Measurements from ENCODE around the gene DPP6. TPM values are rescaled to one million over a fixed set of nuclear protein-coding genes. Genes with fewer than 3 reads are reported as not detected.

The DPP6 gene
- total RNA-seq, 1 experiment from 2014 or later, result 0.91 TPM

DNA sequence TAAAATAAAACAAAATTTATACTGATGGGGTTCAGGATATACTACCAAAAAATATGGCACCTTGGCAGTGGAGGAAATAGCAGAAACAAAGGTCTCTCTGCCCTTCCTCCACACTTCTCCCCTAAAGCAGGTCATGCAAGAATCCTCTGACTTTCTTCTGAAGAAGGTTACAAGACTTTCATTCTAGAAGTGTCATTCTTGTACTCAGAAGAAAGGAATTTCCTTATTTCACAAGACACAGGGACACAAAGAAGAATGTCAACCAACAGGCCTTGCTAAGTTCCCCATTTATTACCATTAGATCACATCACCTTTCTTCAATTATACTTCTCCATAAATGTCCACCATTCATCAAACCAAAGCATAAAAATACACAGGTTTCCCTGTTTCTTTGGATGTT, 480.6 kb downstream of the DPP6 start:
- DNase-seq (ENCODE audit: low read depth), result no peak

DNA sequence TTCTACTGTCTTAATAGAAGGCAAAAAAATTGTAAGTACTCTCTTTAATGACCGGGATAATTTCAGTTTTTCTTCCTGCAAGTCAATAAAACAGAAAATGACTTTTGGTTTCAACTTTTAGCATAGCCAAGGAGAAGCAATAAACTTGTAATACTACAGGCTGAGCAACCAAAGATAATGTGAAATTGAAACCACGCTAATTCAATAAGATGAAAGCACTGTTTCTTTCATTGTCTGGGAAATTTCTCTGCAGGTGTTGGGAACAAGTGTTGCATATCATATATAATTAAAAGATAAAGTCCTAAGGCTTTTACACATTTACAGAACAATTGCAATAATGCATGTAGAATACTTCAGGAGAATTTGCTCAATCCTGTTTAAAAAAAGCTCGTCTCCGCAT, 488.4 kb downstream of the DPP6 start:
- DNase-seq (ENCODE audit: low read depth), result no peak

DNA sequence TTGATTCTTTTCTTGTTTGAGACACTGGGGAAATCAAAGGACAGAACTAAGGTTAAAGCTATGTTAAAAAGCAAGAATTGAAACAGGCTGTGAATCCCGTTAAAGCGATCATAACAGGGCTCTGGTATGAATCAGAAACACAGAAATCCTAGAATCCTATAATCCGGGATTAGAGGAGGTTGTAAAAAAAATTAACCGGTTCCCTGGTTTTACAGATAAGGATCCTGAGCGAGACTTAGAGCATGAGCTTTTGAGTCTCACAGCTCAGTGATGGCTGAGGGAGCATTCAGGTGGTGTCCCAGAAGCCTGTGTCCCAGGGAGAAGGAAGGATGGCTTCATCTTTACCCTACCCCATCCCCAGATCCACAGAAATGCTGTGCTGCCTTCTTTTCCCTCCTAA, 489.4 kb downstream of the DPP6 start:
- DNase-seq (ENCODE audit: low read depth), result no peak

DNA sequence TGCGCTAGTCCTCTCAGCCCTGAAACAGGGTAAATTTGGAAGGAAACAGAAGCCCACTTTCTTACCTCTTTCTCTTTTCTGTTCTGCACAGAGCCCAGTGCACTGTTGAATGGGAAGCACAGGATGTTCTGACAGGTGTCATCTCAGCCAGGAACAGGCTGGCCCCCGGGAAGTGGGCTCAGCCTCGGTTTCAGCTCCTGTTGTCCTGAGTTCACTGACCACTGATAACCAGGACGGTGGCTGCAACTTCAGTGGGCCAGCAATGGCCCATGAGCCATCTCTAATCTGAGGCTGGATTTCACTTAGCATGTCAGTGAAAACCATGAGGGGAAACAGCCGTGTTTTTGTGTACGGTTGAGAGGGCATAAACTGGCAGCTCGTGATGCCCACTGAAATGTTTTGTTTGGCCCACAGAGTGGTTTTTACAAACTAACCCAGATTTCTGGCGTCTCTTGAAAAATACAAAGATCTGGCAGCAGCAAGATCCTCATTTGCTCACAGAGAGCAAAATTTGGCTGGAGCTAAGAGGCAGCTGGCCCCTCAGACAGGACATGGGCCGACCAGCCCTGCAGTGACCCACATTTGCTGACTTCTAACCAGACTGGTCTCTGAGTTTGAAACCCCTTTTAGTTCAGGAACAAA, 494.9 kb downstream of the DPP6 start:
- no peak for DNase-seq (ENCODE audit: low read depth)

DNA sequence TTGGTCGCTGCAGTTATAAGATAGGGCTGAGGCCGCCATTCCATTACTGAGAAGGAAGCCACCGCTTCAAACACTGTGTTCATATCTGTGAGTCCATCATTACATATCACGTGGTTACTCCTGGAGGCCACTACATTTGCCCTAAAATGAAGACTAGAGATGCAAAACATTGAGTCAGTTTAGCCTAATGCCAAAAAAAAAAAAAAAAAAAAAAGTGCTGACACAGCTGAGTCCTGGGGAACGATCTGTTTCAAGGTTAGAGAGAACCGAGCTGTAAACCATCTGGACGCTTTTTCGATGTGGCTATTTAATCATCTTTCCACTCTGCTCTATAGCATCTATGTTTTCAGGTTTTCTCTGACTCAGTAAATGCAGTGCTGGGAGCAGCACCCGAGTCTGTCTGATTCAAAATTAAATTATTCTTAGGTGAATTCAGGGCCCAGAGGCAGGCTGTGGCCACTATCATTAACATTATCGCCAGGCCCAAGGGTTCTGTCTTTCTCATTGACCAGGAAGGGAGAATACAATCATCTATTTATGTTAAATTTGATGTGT, 501.6 kb downstream of the DPP6 start:
- no peak for DNase-seq (ENCODE audit: low read depth)

DNA sequence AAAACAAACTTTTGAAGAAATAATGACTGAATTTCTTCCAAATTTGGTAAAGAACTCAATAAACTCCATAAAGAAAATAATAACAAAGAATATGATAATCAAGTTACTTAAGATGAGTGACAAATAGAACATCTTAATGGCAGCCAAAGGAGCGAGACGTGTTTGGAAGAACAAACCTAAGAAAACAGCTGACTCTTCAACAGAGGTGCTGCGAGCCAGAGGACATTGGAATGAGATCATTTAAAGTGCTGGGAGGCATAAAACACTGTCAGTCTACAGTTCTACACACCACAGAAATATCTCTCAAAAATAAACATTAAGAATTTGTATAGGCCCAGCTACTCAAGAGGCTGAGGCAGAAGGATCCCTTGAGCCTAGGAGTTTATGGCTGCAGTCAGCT, 507.3 kb downstream of the DPP6 start:
- DNase-seq (ENCODE audit: low read depth), result no peak

DNA sequence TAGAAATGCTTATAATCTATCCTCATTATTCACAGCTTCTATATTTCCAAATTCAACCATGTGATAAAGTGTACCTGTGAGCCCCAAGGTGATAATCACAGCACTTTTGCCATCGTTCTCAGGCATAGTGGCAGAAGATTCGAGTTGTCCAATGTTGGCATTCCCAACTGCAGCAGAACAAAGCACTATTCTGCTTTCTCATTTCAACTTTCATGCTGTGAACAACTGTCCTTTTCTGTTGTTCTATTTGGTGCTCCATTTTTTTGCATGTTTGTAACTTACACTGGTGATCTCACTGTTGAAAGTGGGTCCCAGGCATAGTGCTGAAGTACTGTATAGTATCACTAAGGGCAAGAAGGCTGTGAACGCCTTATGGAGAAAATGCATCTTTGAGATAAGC, 512.5 kb downstream of the DPP6 start:
- DNase-seq (ENCODE audit: low read depth), result no peak

DNA sequence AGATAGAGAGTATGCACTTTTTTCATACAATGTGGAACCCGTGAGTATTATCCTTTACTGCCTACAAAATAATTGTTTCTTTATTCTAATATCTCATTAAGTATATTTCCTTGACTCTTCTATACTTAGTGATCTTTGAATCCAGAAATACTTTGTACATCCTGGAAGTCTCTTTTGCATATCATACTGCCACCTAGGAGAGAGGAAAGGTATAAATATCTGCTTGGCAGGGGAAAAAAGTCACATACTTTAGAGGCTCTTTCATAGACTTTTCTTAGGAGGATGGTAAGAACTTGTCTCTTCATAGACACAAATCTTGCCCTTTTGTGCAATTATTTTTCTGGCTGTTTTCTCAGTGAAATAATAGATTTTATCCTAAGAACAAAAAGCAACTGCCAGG, 514.7 kb downstream of the DPP6 start:
- no peak for DNase-seq (ENCODE audit: low read depth)

DNA sequence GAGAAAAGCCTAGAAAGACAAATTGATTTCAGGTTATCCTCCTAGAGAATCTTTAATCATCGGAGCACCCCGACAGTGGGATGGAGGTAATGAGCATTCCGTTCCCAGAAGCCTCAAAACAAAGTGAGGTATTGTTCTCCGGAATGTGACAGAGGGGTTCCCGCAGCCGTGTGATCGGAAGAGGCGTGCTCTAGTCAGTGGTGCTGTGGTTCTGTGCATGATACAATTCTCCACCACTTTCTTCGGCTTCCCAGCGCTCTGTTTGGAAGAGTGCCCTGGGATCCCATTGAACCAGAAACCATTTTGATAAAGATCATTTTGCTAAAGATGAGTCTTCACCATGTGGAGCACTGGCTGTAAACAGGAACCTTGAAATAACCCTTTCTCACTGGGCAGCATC, 516.1 kb downstream of the DPP6 start:
- peak; percentile 49 for DNase-seq (ENCODE audit: low read depth)

DNA sequence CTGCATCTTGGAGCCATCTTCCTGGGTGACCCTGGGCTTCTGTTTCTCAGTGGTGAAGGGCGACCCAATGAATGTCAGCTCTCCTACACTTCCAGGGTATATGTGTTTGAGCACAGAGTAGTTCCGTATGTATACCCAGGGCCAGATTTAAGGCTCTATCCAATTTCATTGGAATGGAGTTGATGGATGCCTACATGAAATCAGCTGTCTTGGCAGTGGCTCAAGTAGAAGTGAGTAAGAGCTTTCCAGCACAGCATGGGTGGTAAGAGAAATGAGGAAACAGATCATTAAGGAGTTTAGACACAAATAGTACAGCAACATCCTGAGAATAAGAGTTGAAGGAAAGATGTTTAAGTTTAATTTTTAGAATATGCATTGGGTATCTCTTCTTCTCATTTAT, 517.7 kb downstream of the DPP6 start:
- peak; percentile 56 for DNase-seq (ENCODE audit: low read depth)

DNA sequence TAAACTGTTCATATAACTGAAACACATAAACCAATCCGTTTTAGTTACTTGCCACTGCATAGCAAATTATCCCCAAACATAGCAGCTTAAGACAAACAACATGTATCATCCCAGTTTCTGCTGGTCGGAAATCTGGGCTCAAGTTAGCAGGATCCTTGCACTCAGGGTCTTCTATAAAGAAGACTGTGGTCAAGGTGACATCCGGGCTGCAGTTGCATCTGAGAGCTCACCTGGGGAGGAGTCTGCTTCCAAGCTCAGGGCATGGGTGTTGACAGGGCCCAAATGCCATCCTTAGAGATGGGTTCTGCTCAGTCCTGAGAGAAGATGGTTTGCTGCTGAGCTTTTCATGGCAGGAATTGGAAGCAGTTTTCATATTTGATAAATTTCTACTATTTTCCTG, 519.6 kb downstream of the DPP6 start:
- no peak for DNase-seq (ENCODE audit: low read depth)

DNA sequence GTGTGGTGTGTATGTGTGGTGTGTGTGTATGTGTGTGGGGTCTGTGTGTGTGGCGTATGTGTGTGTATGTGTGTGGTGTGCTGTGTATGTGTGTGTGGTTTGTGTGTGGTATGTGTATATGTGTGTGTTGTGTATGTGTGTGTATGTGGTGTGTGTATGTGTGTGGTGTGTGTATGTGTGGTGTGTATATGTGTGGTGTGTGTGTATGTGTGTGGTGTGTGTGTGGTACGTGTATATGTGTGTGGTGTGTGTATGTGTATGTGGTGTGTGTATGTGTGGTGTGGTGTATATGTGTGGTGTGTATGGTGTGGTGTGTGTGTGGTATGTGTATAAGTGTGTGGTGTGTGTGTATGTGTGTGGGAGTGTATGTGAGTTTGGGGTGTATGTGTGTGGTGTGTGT, 522.0 kb downstream of the DPP6 start:
- no peak for DNase-seq (ENCODE audit: low read depth)

DNA sequence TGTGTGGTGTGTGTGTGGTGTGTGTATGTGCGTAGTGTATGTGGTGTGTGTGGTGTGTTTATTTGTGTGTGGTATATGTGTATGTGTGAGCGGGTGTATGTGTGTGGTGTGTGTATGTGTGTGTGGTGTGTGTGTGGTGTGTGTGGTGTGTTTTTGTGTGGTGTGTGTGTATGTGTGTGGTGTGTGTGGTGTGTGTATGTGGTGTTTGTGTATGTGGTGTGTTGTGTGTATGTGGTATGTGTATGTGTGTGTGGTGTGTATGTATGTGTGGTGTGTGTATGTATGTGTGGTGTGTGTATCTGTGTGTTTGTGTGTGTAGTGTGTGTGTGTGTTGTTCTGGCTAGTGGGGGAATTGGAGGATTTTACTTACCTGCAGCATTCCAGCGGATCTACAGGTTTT, 523.3 kb downstream of the DPP6 start:
- DNase-seq (ENCODE audit: low read depth), result no peak

DNA sequence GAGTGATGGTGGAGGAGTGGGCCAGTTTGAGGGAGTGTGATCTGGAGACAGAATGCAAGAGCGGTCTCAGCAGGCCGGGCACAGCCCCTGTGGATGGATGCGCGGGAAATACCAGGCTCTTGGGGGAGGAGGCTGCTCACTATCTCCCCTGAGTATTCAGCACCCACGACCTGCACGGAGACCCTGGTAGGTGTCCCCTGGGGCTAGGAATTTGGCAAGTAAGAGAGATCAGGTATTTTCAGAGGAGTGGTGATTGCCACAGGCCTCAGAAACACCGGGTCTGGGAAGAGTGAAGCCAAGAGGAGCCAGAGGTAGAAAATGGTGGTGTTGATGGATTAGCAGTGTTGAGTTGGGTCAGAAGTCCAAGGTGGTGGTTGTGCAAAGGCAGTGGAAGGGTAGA, 524.4 kb downstream of the DPP6 start:
- DNase-seq (ENCODE audit: low read depth), result no peak

DNA sequence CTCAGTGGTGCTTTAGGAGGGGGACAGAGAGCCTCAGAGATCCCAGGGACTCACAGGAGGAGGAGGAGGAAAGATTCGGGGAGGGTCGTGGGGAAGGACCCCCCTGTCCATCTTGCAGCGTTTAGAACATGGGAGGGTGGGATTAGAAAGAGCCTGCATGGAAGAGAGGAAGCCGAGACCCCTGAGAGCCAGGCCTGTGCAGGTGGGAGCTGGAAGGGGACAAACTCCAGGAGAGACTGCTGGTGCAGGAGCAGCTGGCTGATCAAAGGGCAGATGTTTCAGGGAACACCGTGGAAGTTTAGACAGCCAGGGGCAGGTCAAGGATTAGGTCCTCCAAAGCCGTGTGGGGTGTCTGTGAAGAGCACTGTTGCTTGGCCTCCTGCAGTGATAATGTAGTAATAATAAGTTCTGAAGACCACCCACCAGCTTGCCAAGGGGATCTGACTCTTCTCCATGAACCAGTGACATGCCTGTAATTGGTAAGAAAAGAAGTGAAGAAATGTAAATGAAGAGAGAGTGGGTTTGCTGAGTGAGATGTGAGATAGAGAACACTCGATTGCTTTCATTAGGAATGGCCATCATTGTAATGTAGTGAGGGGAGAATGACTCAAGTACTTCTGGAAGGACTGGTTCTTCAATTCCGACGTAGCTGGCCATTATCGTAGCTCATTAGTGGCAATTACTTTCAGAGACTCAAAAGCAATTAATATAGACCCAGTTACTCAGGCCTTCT, 525.1 kb downstream of the DPP6 start:
- no peak for DNase-seq (ENCODE audit: low read depth)

DNA sequence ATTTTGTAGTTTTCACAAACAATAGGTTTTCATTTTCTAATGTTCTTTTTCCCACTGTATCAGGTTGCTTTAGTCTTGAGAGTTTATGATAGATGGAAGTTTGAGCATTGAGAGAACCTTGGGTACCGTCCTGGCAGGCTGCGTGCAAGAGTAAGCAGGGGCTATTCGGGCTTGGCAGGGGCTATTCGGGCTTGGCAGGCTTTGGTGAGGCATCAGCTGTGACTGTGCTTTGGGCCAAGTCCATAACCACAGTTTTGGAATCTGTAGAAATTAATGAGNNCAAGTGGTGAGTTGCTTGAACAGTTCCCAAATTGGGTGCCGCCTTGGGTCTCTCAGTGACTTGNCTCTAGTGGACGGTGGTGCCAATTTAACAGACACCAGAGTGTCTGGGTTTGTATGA, 526.1 kb downstream of the DPP6 start:
- peak; percentile 30 for DNase-seq (ENCODE audit: low read depth)

DNA sequence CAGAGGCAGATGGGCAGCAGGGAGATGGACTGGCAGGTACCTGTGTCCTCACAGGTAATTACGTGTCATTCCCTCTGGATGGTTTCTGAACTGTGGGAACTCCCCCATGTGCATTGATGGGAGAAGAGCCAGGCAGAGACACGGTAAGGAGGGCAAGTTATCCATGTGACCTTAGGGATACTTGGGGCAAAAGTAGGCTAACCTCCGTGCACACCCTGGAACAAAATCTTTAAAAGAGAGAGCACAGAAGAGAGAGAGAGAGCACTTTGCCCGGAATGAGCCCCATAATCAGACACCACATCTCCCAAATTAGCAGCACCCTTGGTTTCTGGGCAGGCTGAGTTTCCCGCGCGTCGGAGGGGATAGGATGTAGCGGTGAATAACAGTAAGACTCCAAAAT, 527.5 kb downstream of the DPP6 start:
- DNase-seq (ENCODE audit: low read depth), result no peak

DNA sequence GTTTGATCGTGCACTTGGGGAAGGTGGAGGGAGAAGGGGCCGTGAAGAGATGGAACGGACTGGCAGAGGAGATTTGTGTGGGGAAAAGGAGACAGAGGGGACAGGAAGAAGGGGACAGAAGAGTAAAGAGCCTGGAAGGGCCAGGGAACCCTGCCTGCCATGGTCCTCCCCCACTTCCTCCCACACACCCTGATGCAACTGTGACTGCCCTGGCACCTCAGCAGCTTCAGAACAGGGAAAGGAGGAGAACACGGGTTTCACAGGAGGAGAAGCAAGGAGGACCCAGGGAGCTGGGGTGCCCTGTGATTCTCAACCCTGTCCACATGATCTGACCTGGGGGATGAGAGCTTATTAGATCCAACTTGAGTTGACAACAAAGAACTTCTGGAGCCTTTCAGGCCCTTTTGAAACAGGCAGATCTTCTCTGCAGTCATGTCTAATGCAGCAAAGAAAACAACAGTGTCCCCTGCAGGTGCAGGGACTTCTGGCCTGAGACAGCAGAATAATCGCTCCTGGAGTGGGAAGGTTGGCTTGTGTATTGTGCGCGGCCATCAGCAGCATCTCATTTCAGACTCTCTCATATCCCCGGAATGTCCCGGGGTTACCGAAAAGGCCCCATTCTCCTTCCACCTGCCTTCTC, 529.2 kb downstream of the DPP6 start:
- DNase-seq (ENCODE audit: low read depth), result no peak

DNA sequence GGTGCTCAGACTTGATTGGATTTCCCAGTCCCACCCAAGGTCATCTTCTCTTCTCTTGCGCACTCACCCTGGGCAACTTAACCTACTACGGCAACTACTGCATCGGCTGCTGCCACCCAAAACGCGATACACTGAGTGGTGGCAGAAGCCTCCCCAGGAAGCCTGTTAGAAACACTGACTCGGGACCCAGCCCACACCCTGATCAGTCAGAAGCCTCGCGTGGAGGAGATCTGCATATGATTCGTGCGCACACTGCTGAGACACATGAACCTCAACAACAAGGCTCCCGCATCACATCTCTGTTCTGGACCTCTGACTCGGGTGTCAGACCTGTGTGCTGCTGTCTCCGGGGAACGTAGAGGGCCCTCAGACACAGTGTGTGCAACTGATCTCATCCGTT, 531.3 kb downstream of the DPP6 start:
- DNase-seq (ENCODE audit: low read depth), result no peak

DNA sequence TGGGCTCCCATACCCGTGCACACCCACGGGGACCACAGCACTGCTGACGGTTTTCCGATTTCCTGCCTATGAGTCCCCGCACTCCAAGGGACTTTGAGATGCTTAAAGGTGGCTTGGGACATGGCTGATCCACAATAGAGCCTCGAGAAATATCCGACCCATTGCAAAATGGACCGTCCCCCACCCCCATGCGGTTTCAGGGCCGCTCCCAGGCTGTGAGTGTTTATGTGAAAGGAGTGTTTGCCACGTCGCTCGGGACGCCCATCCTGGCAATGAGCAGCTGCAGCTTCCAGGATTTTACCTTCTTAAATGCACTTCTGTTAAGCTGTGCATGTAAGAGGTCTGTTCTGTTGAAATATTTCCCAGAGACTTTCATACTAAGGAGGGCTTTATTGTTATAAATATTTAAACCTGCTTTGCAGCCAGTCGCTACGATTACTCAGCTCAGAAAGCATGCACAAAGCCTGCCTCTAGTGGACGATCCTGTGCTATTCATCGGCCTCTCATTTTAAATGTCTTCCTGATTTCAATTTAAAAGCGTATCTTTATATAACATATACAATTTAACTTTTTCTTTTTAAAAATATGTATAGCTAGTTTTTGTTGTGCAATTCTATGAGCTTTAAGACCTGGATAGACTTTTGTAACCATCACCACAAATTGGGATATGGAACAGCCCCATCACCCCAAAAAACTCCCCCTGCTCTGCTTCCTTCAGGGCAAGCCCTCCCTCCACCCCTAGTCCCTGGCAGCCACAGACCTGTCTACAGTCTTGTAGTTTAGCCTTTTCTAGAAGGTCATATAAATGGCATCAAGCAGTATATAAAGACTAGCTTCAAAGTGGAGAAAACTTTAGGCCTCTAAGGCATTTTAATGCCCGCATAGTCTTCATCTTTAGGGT, 532.4 kb downstream of the DPP6 start:
- DNase-seq (ENCODE audit: low read depth), result no peak

DNA sequence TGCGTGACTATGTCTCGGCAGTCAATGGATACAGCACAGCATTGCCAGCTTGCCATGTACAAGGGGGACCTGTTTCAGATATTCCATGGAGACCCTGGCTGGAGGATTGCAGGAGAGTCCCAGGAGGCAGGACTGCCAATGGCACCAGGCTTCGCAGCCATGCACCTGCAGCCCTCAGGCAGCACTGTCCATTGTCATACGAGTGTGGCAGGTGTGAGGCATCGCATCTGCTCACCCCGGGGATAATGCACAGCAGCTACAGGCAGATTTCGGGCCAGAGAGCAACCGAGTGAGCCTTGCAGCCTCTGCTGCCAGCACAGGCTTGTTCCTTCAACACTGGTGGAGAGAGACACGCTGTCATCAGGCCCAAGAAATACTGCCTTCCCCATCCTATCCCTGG, 535.6 kb downstream of the DPP6 start:
- no peak for DNase-seq (ENCODE audit: low read depth)

DNA sequence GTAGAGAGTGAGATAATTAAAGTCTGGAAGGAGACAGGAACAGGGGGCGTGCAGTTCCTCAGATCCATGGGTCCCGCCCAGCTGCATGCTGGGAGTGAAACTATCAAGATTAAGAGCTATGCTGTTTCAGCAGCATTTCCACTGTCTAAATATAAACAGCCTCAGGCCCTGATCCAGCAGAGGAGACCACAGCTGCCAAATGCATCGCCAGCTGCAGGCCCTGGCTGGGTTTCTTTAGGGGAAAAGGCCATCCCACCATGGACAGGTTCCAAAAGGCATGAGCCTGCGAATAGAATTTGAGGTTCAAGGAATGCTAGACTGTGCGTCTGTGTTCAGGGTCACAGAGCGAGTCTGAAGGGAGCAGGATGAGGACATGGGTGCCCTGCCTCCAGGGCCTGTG, 539.3 kb downstream of the DPP6 start:
- no peak for DNase-seq (ENCODE audit: low read depth)

All from Daoy (cell line).